K562 (cell line): ENCODE data around the gene IFI6. TPM values are rescaled to one million over a fixed set of nuclear protein-coding genes. Genes with fewer than 3 reads are reported as not detected.

ENCODE experiments used
- ETS2 ChIP-seq: IDR thresholded peaks from 2 replicates; pipeline ENCODE4 v1.6.1; 2016; ENCODE audit warnings: borderline replicate concordance, missing genetic modification characterization, mild to moderate bottlenecking, moderate library complexity, missing compliant biosample characterization; ENCODE audit not compliant: poor library complexity, severe bottlenecking
- FOSL1 ChIP-seq: fragments of 200-800 bp; sonication (Bioruptor generic); conservative IDR thresholded peaks from 2 replicates; pipeline ENCODE4 v1.6.1; 2016; ENCODE audit warnings: missing genetic modification characterization, missing compliant biosample characterization
- HNRNPL ChIP-seq: fragments of 200-400 bp; formaldehyde crosslinking; IDR thresholded peaks from 2 replicates; pipeline ENCODE4 v1.6.1; 2017; ENCODE audit warnings: low read depth, mild to moderate bottlenecking, low read length
- HSF4 ChIP-seq: fragments of 250-450 bp; sonication (Bioruptor Pico); IDR thresholded peaks from 2 replicates; pipeline ENCODE4 v2.1.2; 2022; ENCODE audit warnings: mild to moderate bottlenecking, moderate library complexity, borderline replicate concordance
- MAZ ChIP-seq, 2 experiments: fragments of 450-650 bp in 1 of 2; sonication (generic) in 1 of 2; formaldehyde crosslinking; IDR thresholded peaks in 1 of 2; conservative IDR thresholded peaks in 1 of 2; 2 replicates each; pipeline versions ENCODE4 v1.4.0 to v1.5.0; 2020; ENCODE audit warnings: mild to moderate bottlenecking in 1 of 2, missing genetic modification reagents in 1 of 2
- NR4A1 ChIP-seq, 2 experiments: fragments of 250-450 bp in 1 of 2; fragments of 450-650 bp in 1 of 2; sonication (Bioruptor Pico) in 1 of 2; IDR thresholded peaks; 2 replicates each; pipeline versions ENCODE4 v1.4.0 to v1.6.1; 2016 to 2020; ENCODE audit warnings: mild to moderate bottlenecking in 2 of 2, missing compliant biosample characterization in 1 of 2, missing genetic modification characterization in 1 of 2, moderate library complexity in 1 of 2
- POLR2A ChIP-seq: fragments of 450-650 bp; conservative IDR thresholded peaks from 2 replicates; pipeline ENCODE4 v1.6.1; 2016
- POLR2AphosphoS5 ChIP-seq: IDR thresholded peaks from 2 replicates; pipeline ENCODE4 v1.6.1; 2011; ENCODE audit warnings: mild to moderate bottlenecking, low read depth, low read length, moderate library complexity; ENCODE audit not compliant: control insufficient read depth, insufficient read depth
- RUNX1 ChIP-seq: sonication (generic); IDR thresholded peaks from 2 replicates; pipeline ENCODE4 v1.6.1; 2016; ENCODE audit warnings: antibody characterized with exemption, low read depth
- SLC30A9 ChIP-seq: fragments of 250-450 bp; sonication (Bioruptor Pico); IDR thresholded peaks from 2 replicates; pipeline ENCODE4 v1.8.0; 2022; ENCODE audit warnings: mild to moderate bottlenecking, moderate library complexity
- SRSF3 ChIP-seq: fragments of 200-400 bp; formaldehyde crosslinking; IDR thresholded peaks from 2 replicates; pipeline ENCODE4 v1.6.1; 2016; ENCODE audit warnings: mild to moderate bottlenecking, low read length, moderate library complexity; ENCODE audit not compliant: insufficient read depth
- TAL1 ChIP-seq: fragments of 450-650 bp; IDR thresholded peaks from 2 replicates; pipeline ENCODE4 v1.6.1; 2016; ENCODE audit warnings: mild to moderate bottlenecking
- ZFX ChIP-seq: sonication (generic); formaldehyde crosslinking; IDR thresholded peaks from 2 replicates; pipeline ENCODE4 v1.8.0; 2022; ENCODE audit warnings: mild to moderate bottlenecking, missing genetic modification reagents, moderate library complexity
- ZNF146 ChIP-seq: IDR thresholded peaks from one replicate; pipeline ENCODE4 v1.6.1; 2018; ENCODE audit warnings: missing compliant biosample characterization; ENCODE audit not compliant: unreplicated experiment
- ZNF184 ChIP-seq: sonication (generic); formaldehyde crosslinking; IDR thresholded peaks from 2 replicates; pipeline ENCODE4 v1.5.0; 2020; ENCODE audit warnings: missing genetic modification reagents
- ZNF436 ChIP-seq: fragments of 250-450, 450-650 bp; sonication (Bioruptor Pico); formaldehyde crosslinking; IDR thresholded peaks from 2 replicates; pipeline ENCODE4 v1.7.0; 2020; ENCODE audit warnings: mild to moderate bottlenecking
- ZNF644 ChIP-seq: fragments of 200-800 bp; sonication (Bioruptor generic); IDR thresholded peaks from 2 replicates; pipeline ENCODE4 v1.6.1; 2016; ENCODE audit warnings: low read depth, missing genetic modification characterization, missing compliant biosample characterization
- polyA plus RNA-seq, 8 experiments: library from polyadenylated mRNA; depleted of rRNA in 4 of 8; stranded (reverse) in 5 of 8; unstranded in 3 of 8; fragments of >200 nt; fragmentation: Nextera tagmentation in 2 of 8; fragmentation: Illumina TruSeq in 1 of 8; extraction: Ambion mirVana in 2 of 8; extraction: Trizol in 1 of 8; gene quantifications; 2 replicates each; pipeline versions ENCODE4 v1.2.1 to v1.2.3, GENCODE V29; 2011 to 2014; ENCODE audit warnings: inconsistent platforms in 1 of 8, missing spikeins in 1 of 8
- total RNA-seq, 7 experiments: library from RNA; depleted of rRNA in 6 of 7; stranded (reverse); fragments of >200 nt in 6 of 7; fragmentation: Illumina TruSeq in 2 of 7; extraction: Trizol in 2 of 7; gene quantifications; 2 replicates each; pipeline versions ENCODE4 v1.2.1 to v1.2.3, GENCODE V29; 2011 to 2021; ENCODE audit warnings: low replicate concordance in 1 of 7
- TF ChIP-seq, protein P1 (sequence below): sonication (generic); formaldehyde crosslinking; IDR thresholded peaks from 2 replicates; pipeline ENCODE4 v1.8.1; 2023; ENCODE audit warnings: missing genetic modification reagents, mild to moderate bottlenecking, borderline replicate concordance
- TF ChIP-seq, protein P2 (sequence below): sonication (generic); formaldehyde crosslinking; IDR thresholded peaks from 2 replicates; pipeline ENCODE4 v1.4.0; 2020; ENCODE audit warnings: mild to moderate bottlenecking, missing genetic modification reagents
- TF ChIP-seq, protein P3 (sequence below): fragments of 450-650 bp; IDR thresholded peaks from 2 replicates; pipeline ENCODE4 v1.6.1; 2016

Gene IFI6
- total and polyA plus RNA-seq, 9 of the 15 experiments (the other 6 are each of a cell fraction or from before 2014, with no cell fraction given): 0.17 to 4.5 (median 2.2) TPM

DNA sequence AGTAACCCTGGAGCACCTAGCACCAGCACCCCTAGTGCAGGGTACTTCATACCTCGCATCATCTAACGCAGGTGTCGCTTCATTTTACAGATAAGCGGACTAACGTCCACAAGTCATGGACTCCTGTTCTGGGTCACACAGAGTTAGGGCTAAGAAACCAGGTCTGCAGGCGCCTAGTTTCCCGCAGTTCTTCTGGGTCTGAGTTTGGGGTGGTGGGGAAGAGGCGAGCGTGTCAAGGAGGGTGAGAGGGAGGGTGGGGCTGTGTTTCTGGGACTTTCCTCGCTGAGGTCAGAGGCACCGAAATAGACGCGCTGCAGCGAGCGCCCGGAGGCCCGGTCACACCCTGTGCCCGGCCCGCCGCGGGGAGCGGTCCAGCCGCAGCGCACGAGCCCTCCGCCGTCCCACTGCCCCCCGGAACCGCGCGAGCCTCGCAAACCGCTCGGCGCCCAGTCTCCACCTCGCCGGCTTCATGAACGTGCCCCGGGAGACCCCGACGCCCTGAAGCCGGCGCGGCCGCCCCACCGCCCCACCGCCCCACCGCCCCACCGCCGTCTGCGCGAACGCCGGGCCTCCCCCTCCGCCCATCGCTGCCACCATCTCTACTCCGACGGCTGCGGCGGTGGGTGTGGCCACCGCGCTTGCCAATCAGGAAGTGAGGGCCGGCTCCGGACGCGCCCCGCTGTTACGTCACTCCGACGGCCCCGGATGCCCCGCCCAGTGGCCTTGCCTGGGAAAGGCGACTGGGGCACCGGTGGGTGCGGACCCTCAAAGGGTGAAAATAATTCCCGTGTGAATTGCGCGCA, 12.3 kb downstream of the IFI6 start (continued):
- TF ChIP-seq, protein P1, sequence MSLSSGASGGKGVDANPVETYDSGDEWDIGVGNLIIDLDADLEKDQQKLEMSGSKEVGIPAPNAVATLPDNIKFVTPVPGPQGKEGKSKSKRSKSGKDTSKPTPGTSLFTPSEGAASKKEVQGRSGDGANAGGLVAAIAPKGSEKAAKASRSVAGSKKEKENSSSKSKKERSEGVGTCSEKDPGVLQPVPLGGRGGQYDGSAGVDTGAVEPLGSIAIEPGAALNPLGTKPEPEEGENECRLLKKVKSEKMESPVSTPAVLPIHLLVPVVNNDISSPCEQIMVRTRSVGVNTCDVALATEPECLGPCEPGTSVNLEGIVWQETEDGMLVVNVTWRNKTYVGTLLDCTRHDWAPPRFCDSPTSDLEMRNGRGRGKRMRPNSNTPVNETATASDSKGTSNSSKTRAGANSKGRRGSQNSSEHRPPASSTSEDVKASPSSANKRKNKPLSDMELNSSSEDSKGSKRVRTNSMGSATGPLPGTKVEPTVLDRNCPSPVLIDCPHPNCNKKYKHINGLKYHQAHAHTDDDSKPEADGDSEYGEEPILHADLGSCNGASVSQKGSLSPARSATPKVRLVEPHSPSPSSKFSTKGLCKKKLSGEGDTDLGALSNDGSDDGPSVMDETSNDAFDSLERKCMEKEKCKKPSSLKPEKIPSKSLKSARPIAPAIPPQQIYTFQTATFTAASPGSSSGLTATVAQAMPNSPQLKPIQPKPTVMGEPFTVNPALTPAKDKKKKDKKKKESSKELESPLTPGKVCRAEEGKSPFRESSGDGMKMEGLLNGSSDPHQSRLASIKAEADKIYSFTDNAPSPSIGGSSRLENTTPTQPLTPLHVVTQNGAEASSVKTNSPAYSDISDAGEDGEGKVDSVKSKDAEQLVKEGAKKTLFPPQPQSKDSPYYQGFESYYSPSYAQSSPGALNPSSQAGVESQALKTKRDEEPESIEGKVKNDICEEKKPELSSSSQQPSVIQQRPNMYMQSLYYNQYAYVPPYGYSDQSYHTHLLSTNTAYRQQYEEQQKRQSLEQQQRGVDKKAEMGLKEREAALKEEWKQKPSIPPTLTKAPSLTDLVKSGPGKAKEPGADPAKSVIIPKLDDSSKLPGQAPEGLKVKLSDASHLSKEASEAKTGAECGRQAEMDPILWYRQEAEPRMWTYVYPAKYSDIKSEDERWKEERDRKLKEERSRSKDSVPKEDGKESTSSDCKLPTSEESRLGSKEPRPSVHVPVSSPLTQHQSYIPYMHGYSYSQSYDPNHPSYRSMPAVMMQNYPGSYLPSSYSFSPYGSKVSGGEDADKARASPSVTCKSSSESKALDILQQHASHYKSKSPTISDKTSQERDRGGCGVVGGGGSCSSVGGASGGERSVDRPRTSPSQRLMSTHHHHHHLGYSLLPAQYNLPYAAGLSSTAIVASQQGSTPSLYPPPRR (CRISPR knock-in tag): no peak
- TF ChIP-seq HNRNPL: peak; percentile 42; the same call in 1 of the 2 replicates
- peak; percentile 14; the same call in 1 of the 2 replicates for TF ChIP-seq TAL1
- no peak for TF ChIP-seq ZNF184 (CRISPR knock-in tag)
- no peak for TF ChIP-seq RUNX1
- TF ChIP-seq ZNF436 (CRISPR knock-in tag): no peak
- TF ChIP-seq SLC30A9 (CRISPR knock-in tag): no peak
- TF ChIP-seq, protein P2, sequence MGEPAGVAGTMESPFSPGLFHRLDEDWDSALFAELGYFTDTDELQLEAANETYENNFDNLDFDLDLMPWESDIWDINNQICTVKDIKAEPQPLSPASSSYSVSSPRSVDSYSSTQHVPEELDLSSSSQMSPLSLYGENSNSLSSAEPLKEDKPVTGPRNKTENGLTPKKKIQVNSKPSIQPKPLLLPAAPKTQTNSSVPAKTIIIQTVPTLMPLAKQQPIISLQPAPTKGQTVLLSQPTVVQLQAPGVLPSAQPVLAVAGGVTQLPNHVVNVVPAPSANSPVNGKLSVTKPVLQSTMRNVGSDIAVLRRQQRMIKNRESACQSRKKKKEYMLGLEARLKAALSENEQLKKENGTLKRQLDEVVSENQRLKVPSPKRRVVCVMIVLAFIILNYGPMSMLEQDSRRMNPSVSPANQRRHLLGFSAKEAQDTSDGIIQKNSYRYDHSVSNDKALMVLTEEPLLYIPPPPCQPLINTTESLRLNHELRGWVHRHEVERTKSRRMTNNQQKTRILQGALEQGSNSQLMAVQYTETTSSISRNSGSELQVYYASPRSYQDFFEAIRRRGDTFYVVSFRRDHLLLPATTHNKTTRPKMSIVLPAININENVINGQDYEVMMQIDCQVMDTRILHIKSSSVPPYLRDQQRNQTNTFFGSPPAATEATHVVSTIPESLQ: no peak
- no peak for TF ChIP-seq NR4A1 (CRISPR knock-in tag; IDR thresholded peaks at IDR 0.05)
- TF ChIP-seq NR4A1 (tag; IDR thresholded peaks at IDR 0.05): no peak
- TF ChIP-seq, protein P3, sequence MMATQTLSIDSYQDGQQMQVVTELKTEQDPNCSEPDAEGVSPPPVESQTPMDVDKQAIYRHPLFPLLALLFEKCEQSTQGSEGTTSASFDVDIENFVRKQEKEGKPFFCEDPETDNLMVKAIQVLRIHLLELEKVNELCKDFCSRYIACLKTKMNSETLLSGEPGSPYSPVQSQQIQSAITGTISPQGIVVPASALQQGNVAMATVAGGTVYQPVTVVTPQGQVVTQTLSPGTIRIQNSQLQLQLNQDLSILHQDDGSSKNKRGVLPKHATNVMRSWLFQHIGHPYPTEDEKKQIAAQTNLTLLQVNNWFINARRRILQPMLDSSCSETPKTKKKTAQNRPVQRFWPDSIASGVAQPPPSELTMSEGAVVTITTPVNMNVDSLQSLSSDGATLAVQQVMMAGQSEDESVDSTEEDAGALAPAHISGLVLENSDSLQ: peak; percentile 93
- TF ChIP-seq ZNF644 (tag): no peak
- TF ChIP-seq POLR2A: 0 out of 2 replicates have a peak, but pooled peaks have one; percentile 52
- peak; percentile 14; the same call in 1 of the 2 replicates for TF ChIP-seq POLR2AphosphoS5
- no peak for TF ChIP-seq ZNF146
- peak; percentile 70 for TF ChIP-seq ZFX (CRISPR knock-in tag)
- TF ChIP-seq ETS2 (tag): no peak
- TF ChIP-seq FOSL1 (tag): no peak; the same call in 1 of the 2 replicates
- peak; percentile 42 to 68; a peak in 2 of 4 replicates for TF ChIP-seq MAZ (CRISPR knock-in tag; conservative IDR thresholded peaks at IDR 0.05 in 1 of 2, IDR thresholded peaks at IDR 0.05 in 1 of 2)
- TF ChIP-seq HSF4 (CRISPR knock-in tag): no peak
- TF ChIP-seq SRSF3: no peak
